GM19468 (cell line): ENCODE data around the gene CNTNAP2.
"Not testable (repeated sequence)": the region's sequence is repeated elsewhere in the genome, so short reads cannot be mapped to it uniquely, and the experiment has no call there.

Source experiments
- ATAC-seq: cut with Tn5 transposase; IDR thresholded peaks from one replicate; pipeline ENCODE4 v1.9.1; 2021; ENCODE audit warnings: mild to moderate bottlenecking, moderate library complexity, moderate number of reproducible peaks; ENCODE audit not compliant: unreplicated experiment; ENCODE audit errors: extremely low read depth

CNTNAP2 gene

DNA sequence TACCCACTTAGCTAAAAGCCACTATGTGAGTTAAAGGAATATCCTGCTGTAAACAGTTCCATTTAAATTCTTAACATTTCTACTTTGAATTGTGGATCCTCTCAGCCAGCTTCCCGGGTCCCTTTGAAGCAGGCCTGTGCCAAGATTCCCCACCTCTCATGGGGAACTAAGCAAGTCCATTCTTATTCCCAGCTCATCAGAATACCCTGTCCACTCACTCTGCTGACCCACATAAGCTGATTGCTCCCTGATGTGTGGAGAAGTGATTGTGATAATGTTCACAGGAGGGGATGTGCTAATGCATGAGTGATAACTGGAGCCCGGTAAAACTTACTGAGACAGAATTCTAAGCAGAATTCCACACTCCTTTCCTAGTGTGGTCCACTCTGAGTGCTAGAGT, 709.7 kb downstream of the CNTNAP2 start:
- ATAC-seq = no peak

- ATAC-seq = no peak
Observed at GRCh38 chr7:146830686-146831085, 714.1 kb downstream of the CNTNAP2 start.

DNA sequence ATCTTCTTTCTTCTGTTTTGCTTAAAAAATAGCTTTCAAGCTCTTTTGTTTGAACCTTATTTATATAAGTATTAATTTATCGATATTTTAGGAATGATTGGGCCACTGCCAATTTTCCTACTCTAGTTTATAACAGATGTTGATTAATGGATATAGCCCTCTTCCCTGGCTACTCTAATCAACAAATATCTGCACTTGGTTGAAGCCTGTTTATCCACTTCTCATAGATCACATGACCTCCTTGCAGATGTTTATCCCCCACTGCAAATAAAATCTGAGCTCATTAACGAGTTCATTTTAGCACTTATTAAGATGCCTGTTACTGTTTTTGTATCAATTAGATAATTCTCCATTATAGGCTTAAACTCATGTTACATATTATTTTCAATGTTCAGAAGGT, 715.3 kb downstream of the CNTNAP2 start:
- no peak for ATAC-seq

GRCh38 chr7:146844405-146844804, 727.8 kb downstream of the CNTNAP2 start:
- ATAC-seq = no peak

- ATAC-seq = no peak
Observed at GRCh38 chr7:146858690-146859089, 742.1 kb downstream of the CNTNAP2 start.

GRCh38 chr7:146861701-146862100, 745.1 kb downstream of the CNTNAP2 start:
- ATAC-seq = no peak

- ATAC-seq = no peak
Observed at GRCh38 chr7:146862415-146862814, 745.8 kb downstream of the CNTNAP2 start.

- no peak for ATAC-seq
Observed at GRCh38 chr7:146864644-146865043, 748.0 kb downstream of the CNTNAP2 start.

DNA sequence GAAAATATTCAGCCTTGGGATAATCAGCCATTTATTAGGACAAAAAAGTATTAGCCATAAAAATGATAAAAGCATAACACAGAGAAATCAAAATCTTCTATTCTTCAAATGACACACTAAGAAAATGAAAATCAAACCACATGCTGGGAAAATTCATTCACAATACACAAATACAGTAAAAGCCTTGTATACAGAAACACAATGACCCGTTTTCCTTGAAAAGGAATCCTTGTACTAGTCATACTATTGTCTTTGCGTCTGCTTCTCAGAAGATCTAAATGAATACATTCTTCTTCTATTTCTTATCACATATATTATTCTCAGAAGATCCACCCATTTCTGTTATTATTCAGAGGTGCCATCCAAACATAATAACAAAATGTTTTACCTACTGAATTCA, 749.1 kb downstream of the CNTNAP2 start:
- no peak for ATAC-seq

DNA sequence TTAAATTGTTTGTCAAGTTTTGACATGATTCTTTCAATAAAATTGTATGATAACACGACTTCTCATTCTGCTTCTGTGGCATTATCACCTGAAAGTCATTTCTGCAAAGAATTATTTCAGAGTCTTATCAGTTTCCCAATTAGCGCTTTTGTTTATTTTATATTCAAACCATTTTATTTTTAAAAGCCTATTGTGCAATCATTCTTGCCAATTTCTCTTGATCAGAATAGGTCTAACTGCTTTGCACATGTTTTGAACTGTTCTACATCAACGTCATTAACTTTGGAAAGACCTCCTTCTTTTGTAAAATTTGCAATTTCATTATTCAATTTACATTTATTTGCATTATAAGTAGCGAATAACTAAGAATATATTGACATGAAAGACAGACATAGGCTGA, 758.1 kb downstream of the CNTNAP2 start:
- no peak for ATAC-seq

DNA sequence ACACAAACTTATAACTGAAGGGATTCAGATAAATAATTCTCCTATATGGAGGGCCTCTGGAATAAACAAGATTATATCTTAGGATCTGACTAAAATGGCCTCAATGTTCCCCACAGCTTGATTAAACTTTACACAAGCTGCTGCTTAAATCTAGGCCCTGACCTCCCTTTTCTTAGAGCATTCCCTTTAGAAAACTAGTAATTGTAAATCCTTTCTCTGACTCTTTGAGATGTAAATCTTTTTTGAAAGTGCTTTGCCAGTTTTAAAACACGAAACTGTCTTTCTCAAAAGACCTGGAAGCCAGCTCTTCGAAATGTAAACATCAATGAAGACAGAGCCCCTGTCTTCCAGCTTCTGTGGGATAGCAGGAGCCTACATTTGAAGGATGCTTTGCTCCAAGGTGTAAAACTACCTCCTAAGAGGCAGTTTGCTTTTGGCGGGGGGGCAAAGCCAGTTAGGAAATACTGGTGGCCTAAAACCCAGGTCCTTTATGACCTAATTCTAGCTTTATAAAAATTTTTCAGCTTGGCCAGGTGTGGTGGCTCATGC, 758.7 kb downstream of the CNTNAP2 start:
- ATAC-seq = no peak

- no peak for ATAC-seq
Observed at GRCh38 chr7:146875981-146876380, 759.4 kb downstream of the CNTNAP2 start.

DNA sequence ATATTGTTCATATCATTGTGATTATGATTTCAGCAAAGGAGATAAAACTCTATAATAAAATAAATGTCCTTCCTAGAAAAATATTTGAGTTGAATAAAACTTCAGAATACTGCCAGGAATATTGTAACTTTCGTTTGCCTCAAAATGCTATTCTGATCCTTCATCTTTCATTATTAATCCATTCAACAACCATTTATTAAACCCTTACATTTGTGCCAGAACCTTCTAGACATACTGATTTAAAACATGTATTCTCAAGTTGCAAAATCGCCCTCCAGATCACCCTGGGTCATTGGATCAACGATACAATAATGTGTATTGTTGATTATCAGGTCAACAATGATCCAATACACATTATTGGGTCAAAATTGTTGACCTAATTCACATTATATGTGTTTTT, 759.8 kb downstream of the CNTNAP2 start:
- no peak for ATAC-seq

GRCh38 chr7:146878901-146879300, 762.3 kb downstream of the CNTNAP2 start:
- ATAC-seq = no peak

DNA sequence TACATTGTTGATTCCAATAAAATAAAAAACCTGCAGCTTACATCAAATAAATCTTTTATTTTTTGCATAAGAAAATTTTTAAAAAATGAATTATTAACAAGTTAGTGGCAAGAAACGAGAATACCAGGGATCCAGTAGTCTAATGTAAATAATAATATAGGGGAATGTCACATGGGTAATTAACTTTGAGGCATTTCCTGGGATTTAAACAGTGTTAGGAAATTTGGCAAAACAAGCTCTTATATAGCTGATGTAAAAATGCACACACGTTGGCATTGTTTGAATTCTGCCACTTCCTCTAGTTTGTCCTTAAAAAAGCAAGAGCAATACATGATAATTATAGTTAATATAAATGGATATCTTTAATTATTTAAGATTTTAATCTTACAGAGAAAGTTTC, 768.6 kb downstream of the CNTNAP2 start:
- ATAC-seq = no peak

GRCh38 chr7:146889806-146890555, 773.4 kb downstream of the CNTNAP2 start:
- ATAC-seq = no peak

DNA sequence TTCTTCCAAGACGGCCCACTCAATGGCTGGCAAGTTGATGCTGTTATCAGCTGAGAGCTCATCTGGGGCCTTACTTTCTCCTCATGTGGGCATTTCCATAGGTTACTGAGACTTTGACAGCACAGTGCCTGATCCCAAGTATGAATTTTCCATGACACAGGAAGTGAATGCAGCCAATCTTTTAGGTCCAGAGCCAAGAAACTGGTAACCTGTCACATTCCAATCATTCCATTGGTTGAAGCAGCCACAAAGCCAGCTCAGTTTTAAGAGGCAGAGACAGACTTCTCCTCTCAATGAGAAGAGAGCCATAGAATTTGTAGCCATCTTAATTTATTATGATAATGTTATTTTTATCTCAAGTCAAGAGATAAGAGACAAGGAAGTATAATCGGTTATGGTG, 775.5 kb downstream of the CNTNAP2 start:
- ATAC-seq = no peak

GRCh38 chr7:146894927-146895326, 778.3 kb downstream of the CNTNAP2 start:
- no peak for ATAC-seq

GRCh38 chr7:146902266-146902665, 785.7 kb downstream of the CNTNAP2 start:
- ATAC-seq = no peak

DNA sequence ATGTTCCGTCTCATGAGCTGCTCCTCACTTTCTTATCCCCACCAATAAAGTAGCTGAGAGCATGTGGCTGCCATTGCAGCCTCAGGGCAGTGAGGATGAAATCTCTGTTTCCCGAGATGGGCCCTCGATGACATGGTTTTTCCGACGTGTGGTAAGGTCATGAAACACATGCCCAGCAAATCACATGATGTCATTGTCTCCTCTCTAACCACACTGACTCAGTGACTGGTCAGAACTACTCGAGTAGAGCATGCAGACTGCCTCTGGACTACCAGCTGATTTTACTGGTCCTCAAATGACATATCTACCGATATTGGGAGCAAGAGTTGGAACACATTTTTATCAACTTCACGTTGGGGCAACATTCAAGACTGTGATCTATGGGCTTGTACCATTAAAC, 786.1 kb downstream of the CNTNAP2 start:
- ATAC-seq = no peak

DNA sequence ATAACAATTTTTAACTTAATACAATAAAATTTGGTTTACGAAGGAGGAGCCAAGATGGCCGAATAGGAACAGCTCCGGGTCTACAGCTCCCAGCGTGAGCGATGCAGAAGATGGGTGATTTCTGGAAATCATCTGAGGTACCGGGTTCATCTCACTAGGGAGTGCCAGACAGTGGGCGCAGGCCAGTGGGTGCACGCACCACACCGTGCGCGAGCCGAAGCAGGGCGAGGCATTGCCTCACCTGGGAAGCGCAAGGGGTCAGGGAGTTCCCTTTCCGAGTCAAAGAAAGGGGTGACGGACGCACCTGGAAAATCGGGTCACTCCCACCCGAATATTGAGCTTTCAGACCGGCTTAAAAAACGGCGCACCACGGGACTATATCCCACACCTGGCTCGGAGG, 789.1 kb downstream of the CNTNAP2 start:
- ATAC-seq = not testable (repeated sequence)

DNA sequence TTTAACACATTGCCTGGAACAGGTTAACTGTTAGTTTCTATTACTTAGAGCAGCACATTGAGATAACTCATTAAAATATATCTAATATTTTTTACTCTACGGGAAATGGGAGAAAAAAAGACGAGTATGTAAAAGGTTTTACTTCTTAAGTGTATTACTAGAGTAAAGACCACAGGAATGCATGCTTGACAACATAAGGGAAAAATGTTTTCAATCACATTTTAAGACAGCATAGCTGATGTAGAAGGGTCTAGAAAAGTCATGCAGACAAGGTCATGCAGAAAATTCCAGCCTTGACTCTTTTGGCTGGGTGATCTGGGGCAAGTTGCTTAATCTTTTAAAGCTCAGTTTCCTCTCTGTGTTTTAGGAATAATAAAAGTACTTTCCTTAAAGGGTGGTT, 806.2 kb downstream of the CNTNAP2 start:
- ATAC-seq = no peak
